ENCODE measurements around the gene MOB3B.

The MOB3B gene

DNA sequence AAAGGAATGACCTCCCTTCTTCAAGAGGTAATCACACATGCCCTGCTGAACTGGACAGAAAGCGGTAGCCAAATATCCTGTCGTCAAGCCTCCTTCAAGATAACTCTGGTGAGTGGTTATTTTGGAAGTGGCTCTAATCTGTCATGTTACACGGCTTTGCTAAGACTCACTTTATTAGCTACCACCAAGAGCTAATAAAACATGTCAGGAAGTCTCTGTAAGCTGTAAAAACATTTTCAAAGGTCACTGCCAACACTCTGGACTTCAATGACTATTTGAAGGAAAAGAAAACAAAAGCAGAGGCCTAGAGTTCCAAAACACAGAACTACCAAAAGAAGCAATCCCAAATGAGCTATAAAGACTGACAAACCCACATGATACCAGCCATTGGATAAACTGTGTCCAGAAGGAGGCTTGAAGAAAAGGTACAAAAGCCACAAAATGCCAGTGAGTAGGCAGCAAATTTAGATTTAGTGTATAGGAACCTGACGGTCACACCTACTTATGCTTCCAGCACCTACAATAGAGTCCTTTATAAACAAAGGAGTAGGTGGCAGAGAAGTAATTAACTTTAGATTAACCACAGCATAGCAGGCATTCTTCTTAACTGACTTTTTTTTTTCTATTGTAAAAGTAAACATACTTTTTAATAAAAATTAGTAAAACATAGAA is 135.3 kb downstream of the MOB3B start (continued):
- TF ChIP-seq, protein P1, sequence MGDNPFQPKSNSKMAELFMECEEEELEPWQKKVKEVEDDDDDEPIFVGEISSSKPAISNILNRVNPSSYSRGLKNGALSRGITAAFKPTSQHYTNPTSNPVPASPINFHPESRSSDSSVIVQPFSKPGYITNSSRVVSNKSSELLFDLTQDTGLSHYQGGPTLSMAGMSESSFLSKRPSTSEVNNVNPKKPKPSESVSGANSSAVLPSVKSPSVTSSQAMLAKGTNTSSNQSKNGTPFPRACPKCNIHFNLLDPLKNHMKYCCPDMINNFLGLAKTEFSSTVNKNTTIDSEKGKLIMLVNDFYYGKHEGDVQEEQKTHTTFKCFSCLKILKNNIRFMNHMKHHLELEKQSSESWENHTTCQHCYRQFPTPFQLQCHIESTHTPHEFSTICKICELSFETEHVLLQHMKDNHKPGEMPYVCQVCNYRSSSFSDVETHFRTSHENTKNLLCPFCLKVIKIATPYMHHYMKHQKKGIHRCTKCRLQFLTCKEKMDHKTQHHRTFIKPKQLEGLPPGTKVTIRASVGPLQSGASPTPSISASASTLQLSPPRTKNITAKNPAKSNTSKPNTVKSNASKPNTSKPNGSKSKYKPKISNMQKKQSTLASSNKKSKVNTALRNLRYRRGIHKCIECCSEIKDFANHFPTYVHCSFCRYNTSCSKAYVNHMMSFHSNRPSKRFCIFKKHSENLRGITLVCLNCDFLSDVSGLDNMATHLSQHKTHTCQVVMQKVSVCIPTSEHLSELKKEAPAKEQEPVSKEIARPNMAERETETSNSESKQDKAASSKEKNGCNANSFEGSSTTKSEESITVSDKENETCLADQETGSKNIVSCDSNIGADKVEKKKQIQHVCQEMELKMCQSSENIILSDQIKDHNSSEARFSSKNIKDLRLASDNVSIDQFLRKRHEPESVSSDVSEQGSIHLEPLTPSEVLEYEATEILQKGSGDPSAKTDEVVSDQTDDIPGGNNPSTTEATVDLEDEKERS (tag by site-specific recombination; IDR thresholded peaks at IDR 0.05), result no peak
- TF ChIP-seq, protein P2, sequence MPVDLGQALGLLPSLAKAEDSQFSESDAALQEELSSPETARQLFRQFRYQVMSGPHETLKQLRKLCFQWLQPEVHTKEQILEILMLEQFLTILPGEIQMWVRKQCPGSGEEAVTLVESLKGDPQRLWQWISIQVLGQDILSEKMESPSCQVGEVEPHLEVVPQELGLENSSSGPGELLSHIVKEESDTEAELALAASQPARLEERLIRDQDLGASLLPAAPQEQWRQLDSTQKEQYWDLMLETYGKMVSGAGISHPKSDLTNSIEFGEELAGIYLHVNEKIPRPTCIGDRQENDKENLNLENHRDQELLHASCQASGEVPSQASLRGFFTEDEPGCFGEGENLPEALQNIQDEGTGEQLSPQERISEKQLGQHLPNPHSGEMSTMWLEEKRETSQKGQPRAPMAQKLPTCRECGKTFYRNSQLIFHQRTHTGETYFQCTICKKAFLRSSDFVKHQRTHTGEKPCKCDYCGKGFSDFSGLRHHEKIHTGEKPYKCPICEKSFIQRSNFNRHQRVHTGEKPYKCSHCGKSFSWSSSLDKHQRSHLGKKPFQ (tag by site-specific recombination; IDR thresholded peaks at IDR 0.05), result peak; percentile 55; the same call in 1 of the 2 replicates
- no peak for TF ChIP-seq KLF10 (tag by site-specific recombination; IDR thresholded peaks at IDR 0.05)
- TF ChIP-seq ZNF585B (tag by site-specific recombination; IDR thresholded peaks at IDR 0.05), result no peak
- no peak for TF ChIP-seq PRDM1 (tag by site-specific recombination; IDR thresholded peaks at IDR 0.05)
- TF ChIP-seq FEZF1 (tag by site-specific recombination; IDR thresholded peaks at IDR 0.05), result peak; percentile 97
- peak; percentile 75 for TF ChIP-seq TCF7L2 (IDR thresholded peaks at IDR 0.05; ENCODE audit: borderline replicate concordance, low read depth, low read length)
- TF ChIP-seq ZNF2 (tag by site-specific recombination; IDR thresholded peaks at IDR 0.05), result no peak
- TF ChIP-seq ZNF324 (tag by site-specific recombination; IDR thresholded peaks at IDR 0.05), result no peak
- peak; percentile 76 for TF ChIP-seq EGR2 (tag by site-specific recombination; IDR thresholded peaks at IDR 0.05; ENCODE audit: low read depth)
- TF ChIP-seq ZNF529 (tag by site-specific recombination; IDR thresholded peaks at IDR 0.05; ENCODE audit: insufficient replicate concordance), result no peak
- TF ChIP-seq, protein P3, sequence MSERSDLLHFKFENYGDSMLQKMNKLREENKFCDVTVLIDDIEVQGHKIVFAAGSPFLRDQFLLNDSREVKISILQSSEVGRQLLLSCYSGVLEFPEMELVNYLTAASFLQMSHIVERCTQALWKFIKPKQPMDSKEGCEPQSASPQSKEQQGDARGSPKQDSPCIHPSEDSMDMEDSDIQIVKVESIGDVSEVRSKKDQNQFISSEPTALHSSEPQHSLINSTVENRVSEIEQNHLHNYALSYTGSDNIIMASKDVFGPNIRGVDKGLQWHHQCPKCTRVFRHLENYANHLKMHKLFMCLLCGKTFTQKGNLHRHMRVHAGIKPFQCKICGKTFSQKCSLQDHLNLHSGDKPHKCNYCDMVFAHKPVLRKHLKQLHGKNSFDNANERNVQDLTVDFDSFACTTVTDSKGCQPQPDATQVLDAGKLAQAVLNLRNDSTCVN (tag by site-specific recombination; optimal IDR thresholded peaks at IDR 0.05), result no peak
- TF ChIP-seq ZXDB (tag by site-specific recombination; IDR thresholded peaks at IDR 0.05), result peak; percentile 75
- TF ChIP-seq ZNF202 (tag by site-specific recombination; IDR thresholded peaks at IDR 0.05; ENCODE audit: borderline replicate concordance), result no peak
- TF ChIP-seq ZNF341 (tag by site-specific recombination; IDR thresholded peaks at IDR 0.05; ENCODE audit: low read depth), result no peak
- TF ChIP-seq ZSCAN30 (tag by site-specific recombination; IDR thresholded peaks at IDR 0.05), result peak; percentile 45; the same call in 1 of the 2 replicates
- no peak for TF ChIP-seq ZNF621 (tag by site-specific recombination; IDR thresholded peaks at IDR 0.05)
- TF ChIP-seq, protein P4, sequence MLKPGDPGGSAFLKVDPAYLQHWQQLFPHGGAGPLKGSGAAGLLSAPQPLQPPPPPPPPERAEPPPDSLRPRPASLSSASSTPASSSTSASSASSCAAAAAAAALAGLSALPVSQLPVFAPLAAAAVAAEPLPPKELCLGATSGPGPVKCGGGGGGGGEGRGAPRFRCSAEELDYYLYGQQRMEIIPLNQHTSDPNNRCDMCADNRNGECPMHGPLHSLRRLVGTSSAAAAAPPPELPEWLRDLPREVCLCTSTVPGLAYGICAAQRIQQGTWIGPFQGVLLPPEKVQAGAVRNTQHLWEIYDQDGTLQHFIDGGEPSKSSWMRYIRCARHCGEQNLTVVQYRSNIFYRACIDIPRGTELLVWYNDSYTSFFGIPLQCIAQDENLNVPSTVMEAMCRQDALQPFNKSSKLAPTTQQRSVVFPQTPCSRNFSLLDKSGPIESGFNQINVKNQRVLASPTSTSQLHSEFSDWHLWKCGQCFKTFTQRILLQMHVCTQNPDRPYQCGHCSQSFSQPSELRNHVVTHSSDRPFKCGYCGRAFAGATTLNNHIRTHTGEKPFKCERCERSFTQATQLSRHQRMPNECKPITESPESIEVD (tag by site-specific recombination; IDR thresholded peaks at IDR 0.05), result peak; percentile 85
- TF ChIP-seq ZNF311 (tag by site-specific recombination; IDR thresholded peaks at IDR 0.05; ENCODE audit: borderline replicate concordance), result no peak

All from HEK293 (cell line).